Loucy (cell line): Measurements from ENCODE around the gene SLC20A1.

Experiments
- H2AFZ ChIP-seq: fragments of 200-600 bp; sonication (generic); 2 replicates; pipeline ENCODE4 v1.6.0; 2016; ENCODE audit warnings: antibody characterized with exemption, mild to moderate bottlenecking, low read length, moderate library complexity
- H3F3A ChIP-seq: fragments of 200-600 bp; 2 replicates; pipeline ENCODE4 v1.6.0; 2016; ENCODE audit warnings: antibody characterized with exemption, low read depth, mild to moderate bottlenecking
- H3K27me3 ChIP-seq: fragments of 200-600 bp; sonication (generic); 2 replicates; pipeline ENCODE4 v1.6.1; 2014; ENCODE audit warnings: low read length, mild to moderate bottlenecking; ENCODE audit not compliant: insufficient read depth, poor library complexity, severe bottlenecking
- H3K36me3 ChIP-seq: fragments of 200-600 bp; sonication (generic); 2 replicates; pipeline ENCODE4 v1.6.1; 2016; ENCODE audit warnings: low read length; ENCODE audit not compliant: insufficient read depth
- H3K4me1 ChIP-seq: fragments of 200-600 bp; sonication (generic); 2 replicates; pipeline ENCODE4 v1.5.1; 2014; ENCODE audit warnings: low read length, mild to moderate bottlenecking; ENCODE audit not compliant: insufficient read depth, poor library complexity, severe bottlenecking
- H3K4me2 ChIP-seq: fragments of 200-600 bp; sonication (generic); 2 replicates; pipeline ENCODE4 v1.6.0; 2014; ENCODE audit warnings: antibody characterized with exemption, low read length, low read depth, mild to moderate bottlenecking; ENCODE audit not compliant: poor library complexity, severe bottlenecking
- H3K4me3 ChIP-seq: fragments of 200-600 bp; sonication (generic); 2 replicates; pipeline ENCODE4 v1.5.1; 2014; ENCODE audit warnings: low read length, mild to moderate bottlenecking, mixed read lengths; ENCODE audit not compliant: poor library complexity, severe bottlenecking
- H3K79me2 ChIP-seq: fragments of 200-600 bp; sonication (generic); 2 replicates; pipeline ENCODE4 v1.6.1; 2014; ENCODE audit warnings: low read length; ENCODE audit not compliant: insufficient read depth
- H3K9ac ChIP-seq: fragments of 200-600 bp; sonication (generic); 2 replicates; pipeline ENCODE4 v1.6.0; 2014; ENCODE audit warnings: mild to moderate bottlenecking, low read depth, low read length, moderate library complexity; ENCODE audit not compliant: poor library complexity, severe bottlenecking
- H3K9me2 ChIP-seq: fragments of 200-600 bp; sonication (generic); replicated peaks from 2 replicates; pipeline ENCODE4 v1.6.1; 2016; ENCODE audit warnings: low read depth, low read length, mixed read lengths
- H3K9me3 ChIP-seq: fragments of 200-600 bp; sonication (generic); 2 replicates; pipeline ENCODE4 v1.6.1; 2014; ENCODE audit warnings: mild to moderate bottlenecking, antibody characterized with exemption, low read length, low read depth; ENCODE audit not compliant: insufficient read depth
- H4K20me1 ChIP-seq: fragments of 200-600 bp; sonication (generic); 2 replicates; pipeline ENCODE4 v1.6.0; 2014; ENCODE audit warnings: antibody characterized with exemption, low read length, mild to moderate bottlenecking; ENCODE audit not compliant: insufficient read depth, poor library complexity, severe bottlenecking
- EZH2phosphoT487 ChIP-seq: fragments of 200-600 bp; IDR thresholded peaks from 2 replicates; pipeline ENCODE4 v1.6.1; 2018; ENCODE audit warnings: antibody characterized with exemption, mild to moderate bottlenecking, moderate library complexity, borderline replicate concordance
- TF ChIP-seq, protein P1 (sequence below): fragments of 200-600 bp; sonication (generic); conservative IDR thresholded peaks from 2 replicates; pipeline ENCODE4 v1.5.1; 2014; ENCODE audit warnings: mild to moderate bottlenecking, antibody characterized with exemption, low read length

The SLC20A1 gene

DNA sequence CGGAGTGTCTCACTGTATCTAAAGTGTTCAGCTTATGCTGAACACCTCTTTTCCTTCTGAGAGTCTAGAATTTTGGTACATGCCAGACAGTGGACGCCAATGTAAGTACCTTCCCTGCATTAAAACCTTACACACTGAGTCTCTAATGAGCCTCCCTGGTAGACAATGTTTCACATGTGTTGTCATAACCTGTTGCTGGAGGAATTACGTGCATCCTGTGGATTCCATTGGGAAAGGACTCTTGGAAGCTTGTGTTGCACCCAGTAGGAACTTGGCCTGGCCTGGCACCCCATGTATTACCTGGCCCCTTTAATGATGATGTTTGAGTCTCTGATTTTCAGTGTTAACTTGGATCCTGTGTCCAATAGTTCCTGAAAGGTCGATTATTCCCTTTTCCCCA, 40.8 kb upstream of the SLC20A1 start:
- H2AFZ ChIP-seq, result no peak overlapping the region
- no peak overlapping the region for H3K4me2 ChIP-seq
- H3K9me3 ChIP-seq, result no peaks in the 10 kb centered on the region
- no peaks in the 10 kb centered on the region for H3K79me2 ChIP-seq
- H3K36me3 ChIP-seq, result no peaks in the 10 kb centered on the region
- TF ChIP-seq, protein P1, sequence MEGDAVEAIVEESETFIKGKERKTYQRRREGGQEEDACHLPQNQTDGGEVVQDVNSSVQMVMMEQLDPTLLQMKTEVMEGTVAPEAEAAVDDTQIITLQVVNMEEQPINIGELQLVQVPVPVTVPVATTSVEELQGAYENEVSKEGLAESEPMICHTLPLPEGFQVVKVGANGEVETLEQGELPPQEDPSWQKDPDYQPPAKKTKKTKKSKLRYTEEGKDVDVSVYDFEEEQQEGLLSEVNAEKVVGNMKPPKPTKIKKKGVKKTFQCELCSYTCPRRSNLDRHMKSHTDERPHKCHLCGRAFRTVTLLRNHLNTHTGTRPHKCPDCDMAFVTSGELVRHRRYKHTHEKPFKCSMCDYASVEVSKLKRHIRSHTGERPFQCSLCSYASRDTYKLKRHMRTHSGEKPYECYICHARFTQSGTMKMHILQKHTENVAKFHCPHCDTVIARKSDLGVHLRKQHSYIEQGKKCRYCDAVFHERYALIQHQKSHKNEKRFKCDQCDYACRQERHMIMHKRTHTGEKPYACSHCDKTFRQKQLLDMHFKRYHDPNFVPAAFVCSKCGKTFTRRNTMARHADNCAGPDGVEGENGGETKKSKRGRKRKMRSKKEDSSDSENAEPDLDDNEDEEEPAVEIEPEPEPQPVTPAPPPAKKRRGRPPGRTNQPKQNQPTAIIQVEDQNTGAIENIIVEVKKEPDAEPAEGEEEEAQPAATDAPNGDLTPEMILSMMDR, result no peak
- no peak for TF ChIP-seq EZH2phosphoT487
- H3K9me2 ChIP-seq, result no peaks in the 10 kb centered on the region
- H3K4me3 ChIP-seq, result no peak overlapping the region
- H3F3A ChIP-seq, result no peaks in the 10 kb centered on the region
- H3K9ac ChIP-seq, result no peak overlapping the region
- no peaks in the 10 kb centered on the region for H3K27me3 ChIP-seq
- H4K20me1 ChIP-seq, result no peaks in the 10 kb centered on the region
- H3K4me1 ChIP-seq, result no peaks in the 10 kb centered on the region

DNA sequence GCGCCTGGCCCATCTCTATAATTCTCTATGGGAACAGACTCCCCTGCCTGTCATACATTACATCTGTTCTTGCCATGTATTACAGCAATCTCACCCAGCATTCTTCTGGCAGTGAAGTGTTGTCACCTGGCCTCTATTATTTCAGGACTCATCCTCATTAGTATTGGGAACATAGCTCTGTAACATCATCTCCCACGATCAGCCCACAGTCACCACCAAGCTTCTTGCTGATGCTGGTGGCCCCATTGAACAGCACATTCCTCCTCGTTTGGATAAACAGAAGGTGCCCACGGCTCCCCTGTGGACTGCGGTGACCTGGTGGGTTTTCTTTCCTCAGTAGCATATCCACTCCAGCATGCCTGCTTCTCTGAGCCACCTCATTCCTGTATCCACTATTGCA, 39.8 kb upstream of the SLC20A1 start:
- H3K27me3 ChIP-seq, result no peaks in the 10 kb centered on the region
- H3K9ac ChIP-seq, result no peak overlapping the region
- H2AFZ ChIP-seq, result no peak overlapping the region
- no peaks in the 10 kb centered on the region for H3K4me1 ChIP-seq
- no peaks in the 10 kb centered on the region for H4K20me1 ChIP-seq
- no peak overlapping the region for H3K4me2 ChIP-seq
- H3F3A ChIP-seq, result no peaks in the 10 kb centered on the region
- no peaks in the 10 kb centered on the region for H3K36me3 ChIP-seq
- H3K9me3 ChIP-seq, result no peaks in the 10 kb centered on the region
- no peaks in the 10 kb centered on the region for H3K9me2 ChIP-seq
- TF ChIP-seq, protein P1, result no peak
- no peak for TF ChIP-seq EZH2phosphoT487
- no peaks in the 10 kb centered on the region for H3K79me2 ChIP-seq
- H3K4me3 ChIP-seq, result no peak overlapping the region

DNA sequence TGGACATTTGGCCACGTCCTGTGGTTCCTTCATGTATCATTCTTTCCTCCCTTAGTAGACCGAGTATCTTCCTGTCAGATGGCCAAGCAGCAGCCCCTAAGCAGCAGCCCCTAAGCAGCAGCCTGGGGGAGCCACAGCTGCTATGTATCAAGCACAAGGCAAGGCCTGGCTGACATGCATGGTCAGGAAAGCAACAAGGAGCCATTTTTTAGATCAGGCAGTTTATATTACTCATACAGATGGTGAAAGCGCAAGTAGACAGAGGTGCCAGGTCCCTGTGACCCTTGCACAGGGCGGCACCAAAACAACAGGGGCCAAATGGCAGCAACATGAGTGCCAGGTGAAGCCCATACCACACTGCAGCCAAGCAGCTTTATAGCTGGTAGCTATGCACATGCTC, 39.2 kb upstream of the SLC20A1 start:
- no peaks in the 10 kb centered on the region for H3K79me2 ChIP-seq
- no peak for TF ChIP-seq EZH2phosphoT487
- TF ChIP-seq, protein P1, result no peak
- H3K4me3 ChIP-seq, result no peak overlapping the region
- H3K9me2 ChIP-seq, result no peaks in the 10 kb centered on the region
- no peaks in the 10 kb centered on the region for H4K20me1 ChIP-seq
- no peaks in the 10 kb centered on the region for H3K27me3 ChIP-seq
- no peak overlapping the region for H3K9ac ChIP-seq
- no peaks in the 10 kb centered on the region for H3F3A ChIP-seq
- H3K4me1 ChIP-seq, result no peaks in the 10 kb centered on the region
- no peaks in the 10 kb centered on the region for H3K36me3 ChIP-seq
- H3K9me3 ChIP-seq, result no peaks in the 10 kb centered on the region
- no peak overlapping the region for H2AFZ ChIP-seq
- no peak overlapping the region for H3K4me2 ChIP-seq
